ENCODE measurements around the gene PPP2R2C. TPM values are rescaled to one million over a fixed set of nuclear protein-coding genes. Genes with fewer than 3 reads are reported as not detected.

PPP2R2C gene
- total and polyA plus RNA-seq, 2 of the 4 experiments (the other 2 are of a cell fraction), result 0.03 TPM; not detected in 1

DNA sequence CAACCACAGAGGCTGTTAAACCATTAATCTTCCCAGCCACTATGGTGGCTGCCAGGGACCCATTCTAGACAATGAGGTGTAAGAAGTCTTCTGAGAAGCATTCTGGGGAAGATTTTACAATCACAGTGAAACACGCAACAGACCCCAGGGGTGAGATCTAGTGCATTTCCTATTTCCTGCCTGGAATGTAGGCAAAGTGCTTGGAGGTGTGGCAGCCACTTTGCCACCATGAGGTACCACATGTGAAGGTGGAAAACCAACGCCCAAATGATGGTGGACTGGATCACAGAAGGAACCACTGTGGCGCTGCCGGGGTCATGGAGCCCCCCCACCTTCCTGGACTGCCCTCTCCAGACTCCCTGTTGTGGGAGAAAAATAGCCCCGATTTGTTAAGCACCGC lies 140.9 kb downstream of the PPP2R2C start:
- intact Hi-C loops (cut with micrococcal nuclease), result loop anchor here (5.0 kb wide), 1 partner anchor 751 kb away; no protein-coding TSS in a partner anchor

More for the DNA sequence above, 140.9 kb downstream of the PPP2R2C start:
- Histone ChIP-seq H3K27ac (ENCODE audit: insufficient read depth, low read length) (no peak overlapping the region), H4K5ac (ENCODE audit: low read depth, low read length) (no peak overlapping the region), H2BK5ac (ENCODE audit: low read depth, low read length, poor library complexity, severe bottlenecking) (no peak overlapping the region), H4K91ac (ENCODE audit: insufficient read depth, low read depth, low read length) (no peak overlapping the region), H4K8ac (ENCODE audit: low read depth in 2 of 2, low read length in 2 of 2) (no peak overlapping the region), H2AK5ac (ENCODE audit: low read depth, low read length) (no peak overlapping the region), H3K4me3 (ENCODE audit: insufficient read depth, low read depth, low read length) (no peak overlapping the region), H3K4me1 (ENCODE audit: control insufficient read depth, insufficient read depth, low read length) (no peaks in the 10 kb centered on the region), H3K36me3 (ENCODE audit: control insufficient read depth, insufficient read depth, low read length) (no peaks in the 10 kb centered on the region), H3K56ac (ENCODE audit: extremely low read depth, insufficient read depth, low read length) (no peak overlapping the region), H2BK15ac (ENCODE audit: low read depth, low read length) (no peak overlapping the region), H3K23ac (ENCODE audit: low read depth, low read length) (no peak overlapping the region), H2BK120ac (ENCODE audit: low read depth, low read length) (no peak overlapping the region), H3K18ac (ENCODE audit: low read depth, low read length) (no peak overlapping the region), H4K20me1 (ENCODE audit: insufficient read depth, low read length) (no peaks in the 10 kb centered on the region; the same call in 1 of the 2 replicates), H3K9me3 (ENCODE audit: control insufficient read depth, insufficient read depth, low read length) (peaks cover 3% of the 10 kb centered on the region; the same call in 1 of the 2 replicates), H3K79me1 (ENCODE audit: low read depth in 1 of 2, low read length in 2 of 2) (no peaks in the 10 kb centered on the region), H3K4ac (ENCODE audit: low read depth, low read length) (no peak overlapping the region), H3K4me2 (ENCODE audit: low read depth, low read length) (no peak overlapping the region), H3K9ac (ENCODE audit: low read depth, low read length) (no peak overlapping the region), H2AK9ac (replicated peaks; ENCODE audit: low read depth, low read length, poor library complexity) (no peak overlapping the region), H2AFZ (replicated peaks; ENCODE audit: low read length, poor library complexity) (no peak overlapping the region), H2BK20ac (ENCODE audit: low read depth, low read length) (no peak overlapping the region), H3K9me1 (ENCODE audit: insufficient read depth, low read length) (no peaks in the 10 kb centered on the region), H3K14ac (replicated peaks; ENCODE audit: low read depth, low read length) (no peak overlapping the region), H3K27me3 (ENCODE audit: control insufficient read depth, insufficient read depth, low read length) (peaks cover 16% of the 10 kb centered on the region)
- TF ChIP-seq MAFK (IDR thresholded peaks at IDR 0.05; ENCODE audit: low read depth, low read length) (no peak), BHLHE40 (IDR thresholded peaks at IDR 0.05; ENCODE audit: low read depth, low read length) (no peak), CHD1 (IDR thresholded peaks at IDR 0.05; ENCODE audit: low read depth, low read length) (no peak), MXI1 (IDR thresholded peaks at IDR 0.05; ENCODE audit: borderline replicate concordance, low read depth, low read length) (no peak), NFE2L2 (IDR thresholded peaks at IDR 0.05; ENCODE audit: low read depth, low read length) (no peak), FOS (IDR thresholded peaks at IDR 0.05; ENCODE audit: low read depth, low read length) (no peak), RFX5 (IDR thresholded peaks at IDR 0.05; ENCODE audit: low read depth, low read length) (no peak), SMC3 (IDR thresholded peaks at IDR 0.05; ENCODE audit: low read depth, low read length) (no peak), CTCF (conservative IDR thresholded peaks at IDR 0.05; ENCODE audit: low read depth, low read length) (no peak), MAZ (IDR thresholded peaks at IDR 0.05; ENCODE audit: borderline replicate concordance, low read depth, low read length) (no peak), POLR2A (IDR thresholded peaks at IDR 0.05; ENCODE audit: low read depth, low read length) (no peak), RCOR1 (IDR thresholded peaks at IDR 0.05; ENCODE audit: insufficient replicate concordance, low read length) (no peak), RAD21 (IDR thresholded peaks at IDR 0.05; ENCODE audit: low read length) (no peak), CEBPB (IDR thresholded peaks at IDR 0.05; ENCODE audit: low read depth, low read length) (no peak)
- TF ChIP-seq, protein P1, sequence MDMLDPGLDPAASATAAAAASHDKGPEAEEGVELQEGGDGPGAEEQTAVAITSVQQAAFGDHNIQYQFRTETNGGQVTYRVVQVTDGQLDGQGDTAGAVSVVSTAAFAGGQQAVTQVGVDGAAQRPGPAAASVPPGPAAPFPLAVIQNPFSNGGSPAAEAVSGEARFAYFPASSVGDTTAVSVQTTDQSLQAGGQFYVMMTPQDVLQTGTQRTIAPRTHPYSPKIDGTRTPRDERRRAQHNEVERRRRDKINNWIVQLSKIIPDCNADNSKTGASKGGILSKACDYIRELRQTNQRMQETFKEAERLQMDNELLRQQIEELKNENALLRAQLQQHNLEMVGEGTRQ (IDR thresholded peaks at IDR 0.05; ENCODE audit: low read depth, low read length), result no peak
- TF ChIP-seq, protein P2, sequence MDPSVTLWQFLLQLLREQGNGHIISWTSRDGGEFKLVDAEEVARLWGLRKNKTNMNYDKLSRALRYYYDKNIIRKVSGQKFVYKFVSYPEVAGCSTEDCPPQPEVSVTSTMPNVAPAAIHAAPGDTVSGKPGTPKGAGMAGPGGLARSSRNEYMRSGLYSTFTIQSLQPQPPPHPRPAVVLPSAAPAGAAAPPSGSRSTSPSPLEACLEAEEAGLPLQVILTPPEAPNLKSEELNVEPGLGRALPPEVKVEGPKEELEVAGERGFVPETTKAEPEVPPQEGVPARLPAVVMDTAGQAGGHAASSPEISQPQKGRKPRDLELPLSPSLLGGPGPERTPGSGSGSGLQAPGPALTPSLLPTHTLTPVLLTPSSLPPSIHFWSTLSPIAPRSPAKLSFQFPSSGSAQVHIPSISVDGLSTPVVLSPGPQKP (IDR thresholded peaks at IDR 0.05; ENCODE audit: borderline replicate concordance, low read depth, low read length), result no peak
- POLR2A ChIA-PET (ENCODE audit: unreplicated experiment), result no interaction called here
- dilution Hi-C loops (cut with HindIII; ENCODE audit: low sequenced_read_pairs, unreplicated experiment), result no loop called here
- BruUV-seq (replicated peaks), result no TSS peak
- WGBS, 2 experiments (ENCODE audit: extremely low coverage in 2 of 2, insufficient read length in 1 of 2), result no CpG with 5 or more reads among the region's 6 CpGs
- CTCF ChIA-PET, result interaction anchor here (0.7 to 4.2 kb wide), 11 partner anchors 9 to 553 kb away, joined by 3 to 43 read pairs (median 4); no protein-coding TSS in a partner anchor
- no peak for DNase-seq
- ATAC-seq (ENCODE audit: low read depth), result no peak
- in situ Hi-C loops (cut with MboI; ENCODE audit: low sequenced_read_pairs), result no loop called here

Measured in IMR-90 (cell line).